ENCODE results near the gene SPIN3.
"Not testable (repeated sequence)": the region's sequence is repeated elsewhere in the genome, so short reads cannot be mapped to it uniquely, and the experiment has no call there.

SPIN3 gene

GRCh38 chrX:56995271-56995994 is at the start of gene SPIN3:
Gene SPIN3, minus strand, starts transcription at chrX:56995541. Its CDS starts 594 bp downstream, at chrX:56994947.
- peak; percentile 66 for DNase-seq

GRCh38 chrX:57044245-57044644 is 48.9 kb upstream of the SPIN3 start:
- DNase-seq, result peak; percentile 42

- not testable (repeated sequence) for DNase-seq
These were observed 41.9 kb upstream of the SPIN3 start for GRCh38 chrX:57037265-57037664.

- DNase-seq, result peak; percentile 8
These were observed 718 bp downstream of the SPIN3 start for GRCh38 chrX:56994375-56995270.

- no peak for DNase-seq
These were observed 7.6 kb downstream of the SPIN3 start for GRCh38 chrX:56987741-56988140.

GRCh38 chrX:56986138-56986537 is 9.2 kb downstream of the SPIN3 start:
- DNase-seq, result no peak

GRCh38 chrX:56978172-56978571 is 17.2 kb downstream of the SPIN3 start:
- DNase-seq, result peak; percentile 66

- DNase-seq, result peak; percentile 18
These were observed 19.7 kb downstream of the SPIN3 start for GRCh38 chrX:56975611-56976010.

GRCh38 chrX:56974408-56974807 is 20.9 kb downstream of the SPIN3 start:
- DNase-seq, result no peak

GRCh38 chrX:56969559-56969958 is 25.8 kb downstream of the SPIN3 start:
- no peak for DNase-seq

- no peak for DNase-seq
These were observed 26.4 kb downstream of the SPIN3 start for GRCh38 chrX:56968980-56969379.

GRCh38 chrX:56963377-56963776 is 32.0 kb downstream of the SPIN3 start:
- no peak for DNase-seq

- DNase-seq, result no peak
These were observed 47.6 kb downstream of the SPIN3 start for GRCh38 chrX:56947699-56948098.

GRCh38 chrX:56946201-56946600 is 49.1 kb downstream of the SPIN3 start:
- not testable (repeated sequence) for DNase-seq

GRCh38 chrX:56945226-56945625 is 50.1 kb downstream of the SPIN3 start:
- DNase-seq, result not testable (repeated sequence)

GRCh38 chrX:56943264-56943663 is 52.1 kb downstream of the SPIN3 start:
- DNase-seq, result no peak
